Gastrocnemius medialis (tissue), 4 donors: ENCODE measurements around the gene LINGO1. TPM values are rescaled to one million over a fixed set of nuclear protein-coding genes. Genes with fewer than 3 reads are reported as not detected.

Source experiments
- ATAC-seq, 2 donors: fragments of 150-250 bp; one replicate each; pipeline ENCODE4 v1.9.1; 2016
- DNase-seq, 2 donors: peaks; one replicate each; pipeline ENCODE4 v3.0.0-alpha.2; 2019
- H3K27ac ChIP-seq, 4 donors: fragments of 200-600 bp; sonication (generic); 1 replicate in 1 of 4; 2 replicates in 3 of 4; pipeline ENCODE4 v1.5.1; 2016 to 2018; ENCODE audit warnings: mild to moderate bottlenecking in 2 of 4, moderate library complexity in 1 of 4
- H3K27me3 ChIP-seq, 3 donors: fragments of 200-600 bp; sonication (generic) in 2 of 3; 1 replicate in 1 of 3; 2 replicates in 2 of 3; pipeline versions ENCODE4 v1.5.1 to v1.6.0; 2016 to 2019; ENCODE audit warnings: mild to moderate bottlenecking in 1 of 3, moderate library complexity in 1 of 3
- H3K36me3 ChIP-seq, 2 donors: fragments of 200-600 bp; sonication (generic) in 1 of 2; one replicate each; pipeline ENCODE4 v1.5.1; 2017 to 2018
- H3K4me1 ChIP-seq, 2 donors: fragments of 200-600 bp; sonication (generic) in 1 of 2; one replicate each; pipeline ENCODE4 v1.5.1; 2016 to 2017; ENCODE audit warnings: mild to moderate bottlenecking in 2 of 2
- H3K4me3 ChIP-seq, 4 donors: fragments of 200-600 bp; sonication (generic) in 3 of 4; 1 replicate in 1 of 4; 2 replicates in 3 of 4; pipeline ENCODE4 v1.5.1; 2016 to 2019; ENCODE audit warnings: mild to moderate bottlenecking in 2 of 4
- H3K9me3 ChIP-seq, 3 donors: fragments of 200-600 bp; sonication (generic) in 2 of 3; 1 replicate in 1 of 3; 2 replicates in 2 of 3; pipeline ENCODE4 v1.5.1; 2016 to 2019
- CTCF ChIP-seq, 5 experiments: fragments of 450-650 bp in 3 of 5; fragments of 200-600 bp in 2 of 5; sonication (generic) in 2 of 5; IDR thresholded peaks in 4 of 5; conservative IDR thresholded peaks in 1 of 5; 1 replicate in 4 of 5; 2 replicates in 1 of 5; pipeline ENCODE4 v1.5.1; 2016 to 2019; ENCODE audit warnings: antibody characterized with exemption in 5 of 5, mild to moderate bottlenecking in 3 of 5, moderate library complexity in 3 of 5
- POLR2A ChIP-seq, 2 donors: fragments of 450-650 bp; IDR thresholded peaks; one replicate each; pipeline ENCODE4 v1.6.1; 2017; ENCODE audit warnings: antibody characterized with exemption in 2 of 2, mild to moderate bottlenecking in 2 of 2, moderate library complexity in 2 of 2
- in situ Hi-C, 4 donors: fragments of 200-750 bp; cut with MboI; loops; one replicate each; pipeline versions ENCODE4 v1.15.0 to v1.8.0; 2017; ENCODE audit warnings: low sequenced_read_pairs in 4 of 4
- intact Hi-C: fragments of 100-400 bp; cut with DNase I; formaldehyde crosslinking; loops from one replicate; pipeline ENCODE4 v1.15.1; 2023; ENCODE audit warnings: low total_unique reads
- total RNA-seq, 4 donors: library from RNA; depleted of rRNA; stranded (reverse); fragments of >200 nt; gene quantifications; one replicate each; pipeline versions ENCODE4 v1.1.0 to v1.2.3, GENCODE V29; 2016

Gene LINGO1
- total RNA-seq, 4 donors from 2014 or later, result 0.94 to 12.8 TPM; not detected in 2

- DNase-seq (no peak), ATAC-seq (no peak)
- Histone ChIP-seq H3K36me3 (no peaks in the 10 kb centered on the region), H3K27me3 (no peaks in the 10 kb centered on the region), H3K4me1 (no peaks in the 10 kb centered on the region), H3K9me3 (no peaks in the 10 kb centered on the region), H3K4me3 (no peak overlapping the region), H3K27ac (no peak overlapping the region)
- in situ Hi-C loops, result no loop called here
- TF ChIP-seq POLR2A (IDR thresholded peaks at IDR 0.05), result no peak
- TF ChIP-seq CTCF (IDR thresholded peaks at IDR 0.05 in 4 of 5, conservative IDR thresholded peaks at IDR 0.05 in 1 of 5), result no peak
- intact Hi-C loops, result no loop called here
Observed at GRCh38 chr15:77614251-77614806, 18.4 kb downstream of the LINGO1 start.

DNA sequence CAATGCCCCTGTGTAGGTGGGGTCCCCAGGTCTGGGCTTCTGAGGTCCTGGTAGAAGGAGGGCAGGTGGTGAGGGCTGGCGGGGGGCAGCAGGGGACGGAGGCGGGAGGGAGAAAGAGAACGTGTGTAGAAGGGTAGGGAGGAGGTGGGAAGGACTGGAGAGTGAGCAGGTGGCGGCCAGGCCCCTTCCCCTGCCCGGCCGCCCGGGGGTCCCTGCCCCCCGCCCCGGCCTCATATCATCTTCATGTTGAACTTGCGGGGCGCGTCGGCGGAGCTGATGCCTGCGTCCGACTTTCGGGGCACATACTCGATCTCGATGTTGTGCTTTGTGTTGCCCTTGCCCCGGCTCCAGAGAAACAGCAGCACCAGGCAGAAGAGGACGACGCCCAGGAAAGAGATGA, 18.9 kb downstream of the LINGO1 start:
- Histone ChIP-seq H3K27me3 (no peaks in the 10 kb centered on the region), H3K36me3 (no peaks in the 10 kb centered on the region), H3K4me3 (no peak overlapping the region), H3K4me1 (no peaks in the 10 kb centered on the region), H3K27ac (no peak overlapping the region), H3K9me3 (no peaks in the 10 kb centered on the region)
- DNase-seq (no peak), ATAC-seq (no peak)
- in situ Hi-C loops (no loop called here), intact Hi-C loops (no loop called here)
- no peak for TF ChIP-seq POLR2A (IDR thresholded peaks at IDR 0.05)
- no peak for TF ChIP-seq CTCF (IDR thresholded peaks at IDR 0.05 in 4 of 5, conservative IDR thresholded peaks at IDR 0.05 in 1 of 5)

DNA sequence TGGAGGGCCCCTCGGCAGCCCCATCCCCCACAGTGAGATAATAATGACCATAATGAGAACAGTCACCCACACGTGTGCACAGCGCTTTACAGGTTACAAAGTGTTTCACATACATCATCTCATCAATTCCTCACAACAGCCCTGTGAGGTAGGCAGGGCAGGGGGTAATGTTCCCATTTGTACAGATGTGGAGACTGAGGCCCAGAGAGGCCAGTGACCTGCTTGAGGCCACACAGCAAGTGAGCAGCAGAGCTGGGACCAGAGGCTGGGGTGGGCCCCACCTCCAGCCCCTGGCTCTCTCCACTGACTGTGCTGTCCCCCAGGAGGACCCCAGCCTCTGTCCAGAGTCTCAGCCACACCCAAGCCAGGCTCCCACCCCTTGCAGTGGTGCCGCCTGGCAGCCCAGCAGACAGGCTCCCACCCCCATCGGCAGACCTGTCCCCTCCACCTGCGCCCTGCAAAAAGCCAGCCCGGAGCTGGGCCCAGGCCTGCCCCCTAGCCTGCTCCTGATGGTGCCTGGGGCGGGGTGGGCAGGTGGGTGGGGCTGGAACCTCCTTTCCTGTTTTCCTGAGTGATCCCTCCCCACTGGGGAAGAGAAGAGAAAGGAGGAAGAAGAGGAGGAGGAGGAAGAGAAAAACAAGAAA, 19.6 kb downstream of the LINGO1 start:
- ATAC-seq, result no peak
- H3K4me1 ChIP-seq, result no peaks in the 10 kb centered on the region
- no peak overlapping the region for H3K4me3 ChIP-seq
- in situ Hi-C loops, result no loop called here
- no peak for DNase-seq
- H3K9me3 ChIP-seq, result no peaks in the 10 kb centered on the region
- intact Hi-C loops, result no loop called here
- no peak for TF ChIP-seq POLR2A (IDR thresholded peaks at IDR 0.05)
- H3K27ac ChIP-seq, result no peak overlapping the region
- no peaks in the 10 kb centered on the region for H3K36me3 ChIP-seq
- no peaks in the 10 kb centered on the region for H3K27me3 ChIP-seq

DNA sequence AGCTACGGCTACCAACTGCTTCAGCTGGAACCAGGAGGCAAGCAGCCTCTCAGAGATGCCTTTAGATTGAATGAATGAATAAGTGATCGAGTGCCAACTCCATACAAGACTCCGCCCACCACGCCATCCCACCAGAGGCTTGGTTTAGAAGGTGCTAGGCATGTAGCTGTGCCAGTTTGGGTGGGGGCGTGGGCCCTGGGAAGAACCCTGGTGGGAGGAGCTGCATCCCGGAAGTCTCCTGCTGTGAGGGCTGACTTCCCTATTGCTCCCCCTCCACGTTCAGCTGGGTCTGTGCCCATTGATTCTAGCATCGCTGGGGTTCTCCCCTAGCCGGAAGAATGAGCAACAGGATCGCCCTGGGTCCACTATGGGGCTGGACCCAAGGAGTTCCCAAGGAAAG, 20.9 kb downstream of the LINGO1 start:
- TF ChIP-seq CTCF (IDR thresholded peaks at IDR 0.05 in 4 of 5, conservative IDR thresholded peaks at IDR 0.05 in 1 of 5) (no peak), POLR2A (IDR thresholded peaks at IDR 0.05) (no peak)
- no peak overlapping the region for H3K27ac ChIP-seq
- H3K36me3 ChIP-seq, result no peaks in the 10 kb centered on the region
- no peak for DNase-seq
- H3K4me3 ChIP-seq, result no peak overlapping the region
- H3K27me3 ChIP-seq, result no peaks in the 10 kb centered on the region
- in situ Hi-C loops, result no loop called here
- ATAC-seq, result no peak
- H3K4me1 ChIP-seq, result no peaks in the 10 kb centered on the region
- intact Hi-C loops, result no loop called here
- no peaks in the 10 kb centered on the region for H3K9me3 ChIP-seq

DNA sequence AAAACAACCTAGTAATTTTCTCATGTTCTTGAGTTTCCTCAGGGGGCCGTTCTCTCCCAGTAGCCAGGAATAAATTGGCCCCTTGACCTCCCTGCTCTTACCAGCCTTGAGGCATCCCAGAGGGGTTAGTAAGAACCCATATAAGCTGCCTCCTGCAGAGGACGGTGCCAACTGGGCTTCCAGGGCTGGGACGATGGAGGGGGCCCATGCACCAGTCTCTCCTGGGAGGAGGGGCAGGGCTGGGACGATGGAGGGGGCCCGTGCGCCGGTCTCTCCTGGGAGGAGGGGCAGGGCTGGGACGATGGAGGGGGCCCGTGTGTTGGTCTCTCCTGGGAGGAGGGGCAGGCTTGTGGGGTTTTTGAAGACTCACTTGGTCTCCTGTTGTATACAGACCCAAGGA, 22.0 kb downstream of the LINGO1 start:
- Histone ChIP-seq H3K9me3 (no peaks in the 10 kb centered on the region), H3K4me3 (no peak overlapping the region), H3K27ac (no peak overlapping the region), H3K36me3 (no peaks in the 10 kb centered on the region), H3K27me3 (no peaks in the 10 kb centered on the region), H3K4me1 (no peaks in the 10 kb centered on the region)
- in situ Hi-C loops (no loop called here), intact Hi-C loops (no loop called here)
- TF ChIP-seq CTCF (IDR thresholded peaks at IDR 0.05 in 4 of 5, conservative IDR thresholded peaks at IDR 0.05 in 1 of 5), result no peak
- no peak for TF ChIP-seq POLR2A (IDR thresholded peaks at IDR 0.05)
- no peak for DNase-seq
- no peak for ATAC-seq
